HG03571 (cell line): ENCODE data around the gene CATSPER3.
"Not testable (repeated sequence)": the region's sequence is repeated elsewhere in the genome, so short reads cannot be mapped to it uniquely, and the experiment has no call there.

ENCODE experiments used
- ATAC-seq: cut with Tn5 transposase; IDR thresholded peaks from one replicate; pipeline ENCODE4 v1.9.1; 2021; ENCODE audit not compliant: unreplicated experiment

The CATSPER3 gene

GRCh38 chr5:134969166-134969565 lies 1.5 kb downstream of the CATSPER3 start:
- ATAC-seq: no peak

GRCh38 chr5:134975078-134975715 lies 7.5 kb downstream of the CATSPER3 start:
- no peak for ATAC-seq

GRCh38 chr5:134975843-134976242 lies 8.1 kb downstream of the CATSPER3 start:
- ATAC-seq: no peak

- ATAC-seq: no peak
Observed at GRCh38 chr5:134976841-134977240, 9.1 kb downstream of the CATSPER3 start.

GRCh38 chr5:134979416-134979815 lies 11.7 kb downstream of the CATSPER3 start:
- no peak for ATAC-seq

- ATAC-seq: no peak
Observed at GRCh38 chr5:134982230-134982629, 14.5 kb downstream of the CATSPER3 start.

- no peak for ATAC-seq
Observed at GRCh38 chr5:134989266-134989830, 21.6 kb downstream of the CATSPER3 start.

GRCh38 chr5:134990183-134990582 lies 22.5 kb downstream of the CATSPER3 start:
- not testable (repeated sequence) for ATAC-seq

- ATAC-seq: no peak
Observed at GRCh38 chr5:134992148-134992547, 24.4 kb downstream of the CATSPER3 start.

GRCh38 chr5:134993161-134993560 lies 25.5 kb downstream of the CATSPER3 start:
- no peak for ATAC-seq

- no peak for ATAC-seq
Observed at GRCh38 chr5:134994560-134995156, 27.0 kb downstream of the CATSPER3 start.

- no peak for ATAC-seq
Observed at GRCh38 chr5:134995850-134996402, 28.2 kb downstream of the CATSPER3 start.

GRCh38 chr5:134997015-134997414 lies 29.3 kb downstream of the CATSPER3 start:
- no peak for ATAC-seq

GRCh38 chr5:134998068-134998467 lies 30.4 kb downstream of the CATSPER3 start:
- ATAC-seq: not testable (repeated sequence)

GRCh38 chr5:135004376-135004775 lies 36.7 kb downstream of the CATSPER3 start:
- ATAC-seq: no peak

GRCh38 chr5:135005076-135005475 lies 37.4 kb downstream of the CATSPER3 start:
- no peak for ATAC-seq

- no peak for ATAC-seq
Observed at GRCh38 chr5:135007305-135007704, 39.6 kb downstream of the CATSPER3 start.

GRCh38 chr5:135007749-135008363 lies 40.1 kb downstream of the CATSPER3 start:
- no peak for ATAC-seq

GRCh38 chr5:135008556-135008955 lies 40.8 kb downstream of the CATSPER3 start:
- no peak for ATAC-seq

- no peak for ATAC-seq
Observed at GRCh38 chr5:135008981-135009735, 41.5 kb downstream of the CATSPER3 start.
